Hypothalamus (tissue), 51 donors: ENCODE data around the gene CUL9.

Source experiments
- DNase-seq, 51 donors: peaks; one replicate each; lab custom pipeline; 2025; lab: John Stamatoyannopoulos, UW

Gene CUL9

GRCh38 chr6:43253401-43253800, 71.4 kb downstream of the CUL9 start:
- no peak for DNase-seq

GRCh38 chr6:43254138-43254817, 72.3 kb downstream of the CUL9 start:
- no peak for DNase-seq

- DNase-seq = no peak
Observed at GRCh38 chr6:43254846-43255245, 72.8 kb downstream of the CUL9 start.

GRCh38 chr6:43255408-43256054, 73.5 kb downstream of the CUL9 start:
- DNase-seq = no peak

GRCh38 chr6:43256670-43257366, 74.8 kb downstream of the CUL9 start:
- no peak for DNase-seq

- DNase-seq = no peak
Observed at GRCh38 chr6:43257367-43258145, 75.6 kb downstream of the CUL9 start.

- no peak for DNase-seq
Observed at GRCh38 chr6:43258180-43258579, 76.2 kb downstream of the CUL9 start.

GRCh38 chr6:43258807-43259686, 77.1 kb downstream of the CUL9 start:
- no peak for DNase-seq

GRCh38 chr6:43260791-43261190, 78.8 kb downstream of the CUL9 start:
- no peak for DNase-seq

GRCh38 chr6:43261198-43261597, 79.2 kb downstream of the CUL9 start:
- DNase-seq = no peak

GRCh38 chr6:43262000-43262779, 80.2 kb downstream of the CUL9 start:
- DNase-seq = peak in 1 of 51 donors; percentile 8

GRCh38 chr6:43262780-43263313, 80.9 kb downstream of the CUL9 start:
- no peak for DNase-seq

GRCh38 chr6:43263314-43264178, 81.5 kb downstream of the CUL9 start:
- DNase-seq = peak in 29 of 51 donors; percentile 5 to 69 (median 32)

GRCh38 chr6:43264599-43265145, 82.7 kb downstream of the CUL9 start:
- no peak for DNase-seq

- no peak for DNase-seq
Observed at GRCh38 chr6:43265564-43265963, 83.6 kb downstream of the CUL9 start.

- no peak for DNase-seq
Observed at GRCh38 chr6:43267619-43268354, 85.8 kb downstream of the CUL9 start.

- peak in 44 of 51 donors; percentile 19 to 81 (median 64) for DNase-seq
Observed at GRCh38 chr6:43268355-43268700, 86.3 kb downstream of the CUL9 start.
